Measurements from ENCODE around the gene GLIPR2.

Gene GLIPR2

GRCh38 chr9:36194326-36195000 is 57.9 kb downstream of the GLIPR2 start:
- peak; percentile 49 for DNase-seq (ENCODE audit: low read depth)

GRCh38 chr9:36204906-36205547 is 68.5 kb downstream of the GLIPR2 start:
- no peak for DNase-seq (ENCODE audit: low read depth)

- peak; percentile 50 for DNase-seq (ENCODE audit: low read depth)
Observed at GRCh38 chr9:36207016-36207415, 70.5 kb downstream of the GLIPR2 start.

- DNase-seq (ENCODE audit: low read depth), result peak; percentile 64
Observed at GRCh38 chr9:36207546-36208012, 71.0 kb downstream of the GLIPR2 start.

GRCh38 chr9:36208521-36209253 is 72.2 kb downstream of the GLIPR2 start:
- no peak for DNase-seq (ENCODE audit: low read depth)

- no peak for DNase-seq (ENCODE audit: low read depth)
Observed at GRCh38 chr9:36210722-36211121, 74.2 kb downstream of the GLIPR2 start.

- DNase-seq (ENCODE audit: low read depth), result no peak
Observed at GRCh38 chr9:36211510-36211909, 75.0 kb downstream of the GLIPR2 start.

GRCh38 chr9:36213387-36213786 is 76.9 kb downstream of the GLIPR2 start:
- no peak for DNase-seq (ENCODE audit: low read depth)

All from iris pigment epithelial cell (primary cell).